ENCODE measurements around the gene ZFAND3. TPM values are rescaled to one million over a fixed set of nuclear protein-coding genes. Genes with fewer than 3 reads are reported as not detected.

ZFAND3 gene
- total and polyA plus RNA-seq, 2 experiments from 2014 or later, result 16.9 to 28.2 TPM

- Histone ChIP-seq H3K79me2 (replicated peaks; ENCODE audit: insufficient read depth) (peaks cover 76% of the 10 kb centered on the region), H3K27ac (ENCODE audit: low read depth) (no peak overlapping the region), H3K27me3 (ENCODE audit: insufficient read depth) (no peaks in the 10 kb centered on the region), H3K36me3 (ENCODE audit: insufficient read depth) (no peaks in the 10 kb centered on the region), H4K20me1 (replicated peaks; ENCODE audit: insufficient read depth) (peaks cover 13% of the 10 kb centered on the region), H3K4me2 (no peak overlapping the region), H2AFZ (no peak overlapping the region), H3K4me3 (no peak overlapping the region), H3K4me1 (ENCODE audit: insufficient read depth) (peaks cover 7% of the 10 kb centered on the region), H3F3A (replicated peaks; ENCODE audit: low read depth) (no peaks in the 10 kb centered on the region), H3K9me2 (ENCODE audit: insufficient read depth) (no peaks in the 10 kb centered on the region)
- H3K9me3 Mint-ChIP-seq, result no peaks in the 10 kb centered on the region
- peaks cover 2% of the 10 kb centered on the region for H3K27me3 Mint-ChIP-seq (ENCODE audit: insufficient read depth, low read depth, poor library complexity)
- no peak overlapping the region for H3K4me3 Mint-ChIP-seq
- TF ChIP-seq POLR2AphosphoS5 (IDR thresholded peaks at IDR 0.05; ENCODE audit: low read depth) (no peak), EZH2 (IDR thresholded peaks at IDR 0.05; ENCODE audit: low read depth, unreplicated experiment) (no peak), REST (IDR thresholded peaks at IDR 0.05; ENCODE audit: unreplicated experiment) (no peak), EZH2phosphoT487 (IDR thresholded peaks at IDR 0.05; ENCODE audit: unreplicated experiment) (no peak), NANOG (IDR thresholded peaks at IDR 0.05; ENCODE audit: borderline replicate concordance) (no peak), CTCF (conservative IDR thresholded peaks at IDR 0.05; ENCODE audit: low read depth in 2 of 2) (no peak), STAT1 (IDR thresholded peaks at IDR 0.05; ENCODE audit: unreplicated experiment) (no peak), JUNB (IDR thresholded peaks at IDR 0.05; ENCODE audit: unreplicated experiment) (no peak), ZNF331 (CRISPR knock-in tag; IDR thresholded peaks at IDR 0.05; ENCODE audit: low read depth) (no peak), ZNF114 (CRISPR knock-in tag; IDR thresholded peaks at IDR 0.05) (no peak), CREB1 (CRISPR knock-in tag; IDR thresholded peaks at IDR 0.05; ENCODE audit: low read depth) (no peak)
- TF ChIP-seq, protein P1, sequence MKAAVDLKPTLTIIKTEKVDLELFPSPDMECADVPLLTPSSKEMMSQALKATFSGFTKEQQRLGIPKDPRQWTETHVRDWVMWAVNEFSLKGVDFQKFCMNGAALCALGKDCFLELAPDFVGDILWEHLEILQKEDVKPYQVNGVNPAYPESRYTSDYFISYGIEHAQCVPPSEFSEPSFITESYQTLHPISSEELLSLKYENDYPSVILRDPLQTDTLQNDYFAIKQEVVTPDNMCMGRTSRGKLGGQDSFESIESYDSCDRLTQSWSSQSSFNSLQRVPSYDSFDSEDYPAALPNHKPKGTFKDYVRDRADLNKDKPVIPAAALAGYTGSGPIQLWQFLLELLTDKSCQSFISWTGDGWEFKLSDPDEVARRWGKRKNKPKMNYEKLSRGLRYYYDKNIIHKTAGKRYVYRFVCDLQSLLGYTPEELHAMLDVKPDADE (IDR thresholded peaks at IDR 0.05), result no peak
- TF ChIP-seq, protein P2, sequence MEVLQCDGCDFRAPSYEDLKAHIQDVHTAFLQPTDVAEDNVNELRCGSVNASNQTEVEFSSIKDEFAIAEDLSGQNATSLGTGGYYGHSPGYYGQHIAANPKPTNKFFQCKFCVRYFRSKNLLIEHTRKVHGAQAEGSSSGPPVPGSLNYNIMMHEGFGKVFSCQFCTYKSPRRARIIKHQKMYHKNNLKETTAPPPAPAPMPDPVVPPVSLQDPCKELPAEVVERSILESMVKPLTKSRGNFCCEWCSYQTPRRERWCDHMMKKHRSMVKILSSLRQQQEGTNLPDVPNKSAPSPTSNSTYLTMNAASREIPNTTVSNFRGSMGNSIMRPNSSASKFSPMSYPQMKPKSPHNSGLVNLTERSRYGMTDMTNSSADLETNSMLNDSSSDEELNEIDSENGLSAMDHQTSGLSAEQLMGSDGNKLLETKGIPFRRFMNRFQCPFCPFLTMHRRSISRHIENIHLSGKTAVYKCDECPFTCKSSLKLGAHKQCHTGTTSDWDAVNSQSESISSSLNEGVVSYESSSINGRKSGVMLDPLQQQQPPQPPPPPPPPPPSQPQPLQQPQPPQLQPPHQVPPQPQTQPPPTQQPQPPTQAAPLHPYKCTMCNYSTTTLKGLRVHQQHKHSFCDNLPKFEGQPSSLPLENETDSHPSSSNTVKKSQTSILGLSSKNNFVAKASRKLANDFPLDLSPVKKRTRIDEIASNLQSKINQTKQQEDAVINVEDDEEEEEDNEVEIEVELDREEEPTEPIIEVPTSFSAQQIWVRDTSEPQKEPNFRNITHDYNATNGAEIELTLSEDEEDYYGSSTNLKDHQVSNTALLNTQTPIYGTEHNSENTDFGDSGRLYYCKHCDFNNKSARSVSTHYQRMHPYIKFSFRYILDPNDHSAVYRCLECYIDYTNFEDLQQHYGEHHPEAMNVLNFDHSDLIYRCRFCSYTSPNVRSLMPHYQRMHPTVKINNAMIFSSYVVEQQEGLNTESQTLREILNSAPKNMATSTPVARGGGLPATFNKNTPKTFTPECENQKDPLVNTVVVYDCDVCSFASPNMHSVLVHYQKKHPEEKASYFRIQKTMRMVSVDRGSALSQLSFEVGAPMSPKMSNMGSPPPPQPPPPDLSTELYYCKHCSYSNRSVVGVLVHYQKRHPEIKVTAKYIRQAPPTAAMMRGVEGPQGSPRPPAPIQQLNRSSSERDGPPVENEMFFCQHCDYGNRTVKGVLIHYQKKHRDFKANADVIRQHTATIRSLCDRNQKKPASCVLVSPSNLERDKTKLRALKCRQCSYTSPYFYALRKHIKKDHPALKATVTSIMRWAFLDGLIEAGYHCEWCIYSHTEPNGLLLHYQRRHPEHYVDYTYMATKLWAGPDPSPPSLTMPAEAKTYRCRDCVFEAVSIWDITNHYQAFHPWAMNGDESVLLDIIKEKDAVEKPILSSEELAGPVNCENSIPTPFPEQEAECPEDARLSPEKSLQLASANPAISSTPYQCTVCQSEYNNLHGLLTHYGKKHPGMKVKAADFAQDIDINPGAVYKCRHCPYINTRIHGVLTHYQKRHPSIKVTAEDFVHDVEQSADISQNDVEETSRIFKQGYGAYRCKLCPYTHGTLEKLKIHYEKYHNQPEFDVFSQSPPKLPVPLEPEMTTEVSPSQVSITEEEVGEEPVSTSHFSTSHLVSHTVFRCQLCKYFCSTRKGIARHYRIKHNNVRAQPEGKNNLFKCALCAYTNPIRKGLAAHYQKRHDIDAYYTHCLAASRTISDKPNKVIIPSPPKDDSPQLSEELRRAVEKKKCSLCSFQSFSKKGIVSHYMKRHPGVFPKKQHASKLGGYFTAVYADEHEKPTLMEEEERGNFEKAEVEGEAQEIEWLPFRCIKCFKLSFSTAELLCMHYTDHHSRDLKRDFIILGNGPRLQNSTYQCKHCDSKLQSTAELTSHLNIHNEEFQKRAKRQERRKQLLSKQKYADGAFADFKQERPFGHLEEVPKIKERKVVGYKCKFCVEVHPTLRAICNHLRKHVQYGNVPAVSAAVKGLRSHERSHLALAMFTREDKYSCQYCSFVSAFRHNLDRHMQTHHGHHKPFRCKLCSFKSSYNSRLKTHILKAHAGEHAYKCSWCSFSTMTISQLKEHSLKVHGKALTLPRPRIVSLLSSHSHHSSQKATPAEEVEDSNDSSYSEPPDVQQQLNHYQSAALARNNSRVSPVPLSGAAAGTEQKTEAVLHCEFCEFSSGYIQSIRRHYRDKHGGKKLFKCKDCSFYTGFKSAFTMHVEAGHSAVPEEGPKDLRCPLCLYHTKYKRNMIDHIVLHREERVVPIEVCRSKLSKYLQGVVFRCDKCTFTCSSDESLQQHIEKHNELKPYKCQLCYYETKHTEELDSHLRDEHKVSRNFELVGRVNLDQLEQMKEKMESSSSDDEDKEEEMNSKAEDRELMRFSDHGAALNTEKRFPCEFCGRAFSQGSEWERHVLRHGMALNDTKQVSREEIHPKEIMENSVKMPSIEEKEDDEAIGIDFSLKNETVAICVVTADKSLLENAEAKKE (CRISPR knock-in tag; IDR thresholded peaks at IDR 0.05), result no peak
- ATAC-seq (no peak; the same call in 2 of the 3 replicates), DNase-seq (ENCODE audit: low spot score) (peak; percentile 40)
- H3K27ac Mint-ChIP-seq, result no peak overlapping the region
- H3K36me3 Mint-ChIP-seq (ENCODE audit: low read depth), result no peaks in the 10 kb centered on the region
- peaks cover 14% of the 10 kb centered on the region; the same call in 2 of the 3 replicates for H3K4me1 Mint-ChIP-seq
Measured at GRCh38 chr6:37897321-37897720, 77.8 kb downstream of the ZFAND3 start.

Measured in GM23338 (cell line).